Lower lobe of right lung (tissue), 2 donors: Measurements from ENCODE around the gene AMMECR1. TPM values are rescaled to one million over a fixed set of nuclear protein-coding genes. Genes with fewer than 3 reads are reported as not detected.

ENCODE experiments used
- ATAC-seq, 2 donors: fragments of 200-7000 bp; cut with Tn5 transposase; one replicate each; pipeline ENCODE4 v1.9.1; 2020 to 2022; ENCODE audit warnings: mild to moderate bottlenecking in 2 of 2, moderate library complexity in 2 of 2
- DNase-seq: peaks from one replicate; pipeline ENCODE4 v3.0.0-alpha.2; 2020
- H3K27ac ChIP-seq: fragments of 200-600 bp; one replicate; pipeline ENCODE4 v1.8.0; 2022
- H3K27me3 ChIP-seq: fragments of 200-600 bp; one replicate; pipeline ENCODE4 v1.8.0; 2022; ENCODE audit warnings: low read depth
- H3K36me3 ChIP-seq: fragments of 200-600 bp; one replicate; pipeline ENCODE4 v1.8.0; 2022; ENCODE audit warnings: mild to moderate bottlenecking
- H3K4me1 ChIP-seq: fragments of 200-600 bp; one replicate; pipeline ENCODE4 v1.8.0; 2022
- H3K4me3 ChIP-seq: fragments of 200-600 bp; one replicate; pipeline ENCODE4 v1.8.0; 2022; ENCODE audit warnings: mild to moderate bottlenecking
- H3K9me3 ChIP-seq: fragments of 200-600 bp; one replicate; pipeline ENCODE4 v1.8.0; 2022
- CTCF ChIP-seq: fragments of 200-600 bp; IDR thresholded peaks from one replicate; pipeline ENCODE4 v1.8.0; 2022; ENCODE audit warnings: antibody characterized with exemption, mild to moderate bottlenecking
- intact Hi-C: fragments of 100-400 bp; cut with DNase I; formaldehyde crosslinking; loops from one replicate; pipeline ENCODE4 v1.11.0; 2022
- total RNA-seq: library from RNA; stranded (reverse); fragmentation: NEBNext Ultra II Directional; extraction: Animal tissue kit (Norgen Biotek cat#: 25700); gene quantifications from one replicate; pipeline ENCODE4 v1.2.1, GENCODE V29; 2021
- donor health status: DM: no; HTN: yes; CAD: no; lungs with severe emphysema.

AMMECR1 gene
- total RNA-seq, 1 donor from 2014 or later = 6.5 TPM

DNA sequence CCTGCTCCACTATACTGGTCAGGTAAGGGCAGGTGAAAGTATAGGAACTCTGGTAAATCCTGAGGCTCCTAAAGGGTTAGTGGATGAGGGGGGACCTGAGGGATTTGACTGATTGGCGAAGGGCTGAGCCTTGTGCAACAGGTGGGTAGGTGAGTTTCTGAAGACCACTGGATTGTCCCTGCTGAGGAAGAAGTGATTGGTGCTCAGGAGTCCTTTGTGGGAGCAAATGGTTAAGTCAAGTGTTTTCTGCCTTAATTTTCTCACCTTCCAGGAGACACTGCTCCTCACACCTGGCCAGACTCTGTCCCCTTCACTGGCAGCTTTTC is 156.6 kb downstream of the AMMECR1 start:
- TF ChIP-seq CTCF = no peak
- Histone ChIP-seq H3K4me1 (no peaks in the 10 kb centered on the region), H3K27me3 (no peaks in the 10 kb centered on the region), H3K9me3 (no peaks in the 10 kb centered on the region), H3K27ac (no peak overlapping the region), H3K36me3 (no peaks in the 10 kb centered on the region), H3K4me3 (no peak overlapping the region)
- ATAC-seq = no peak
- no peak for DNase-seq
- intact Hi-C loops = no loop called here

GRCh38 chrX:110159865-110160264 is 158.0 kb downstream of the AMMECR1 start:
- intact Hi-C loops = loop anchor here (5.0 kb wide), 1 partner anchor 247 kb away; no protein-coding TSS in a partner anchor
- no peak for TF ChIP-seq CTCF
- no peak overlapping the region for H3K4me3 ChIP-seq
- no peaks in the 10 kb centered on the region for H3K27me3 ChIP-seq
- H3K4me1 ChIP-seq = no peaks in the 10 kb centered on the region
- DNase-seq (no peak), ATAC-seq (peak in 1 of 2 donors; percentile 20)
- no peaks in the 10 kb centered on the region for H3K9me3 ChIP-seq
- H3K27ac ChIP-seq = no peak overlapping the region
- H3K36me3 ChIP-seq = peaks cover 3% of the 10 kb centered on the region

DNA sequence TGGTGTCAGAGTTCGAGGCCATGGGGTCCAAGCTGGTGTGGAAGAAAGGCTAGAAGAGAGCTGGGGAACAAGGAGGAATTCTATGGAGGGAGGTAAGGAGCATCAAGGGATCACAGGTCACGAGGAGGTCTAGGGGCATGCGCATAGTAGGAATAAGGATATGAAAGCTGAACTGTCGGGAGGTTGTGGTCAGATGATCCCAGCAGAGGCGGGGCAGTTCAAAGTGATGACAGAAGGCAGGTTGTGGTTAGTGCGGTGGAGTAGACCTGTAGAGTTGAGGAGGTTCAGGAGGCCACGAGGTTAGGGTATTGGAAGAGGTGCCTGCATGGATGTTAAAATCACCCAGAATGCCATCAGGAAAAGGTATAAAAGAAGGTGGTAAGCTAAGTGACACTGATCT is 158.7 kb downstream of the AMMECR1 start:
- no peaks in the 10 kb centered on the region for H3K9me3 ChIP-seq
- no peak overlapping the region for H3K4me3 ChIP-seq
- DNase-seq (no peak), ATAC-seq (no peak)
- no peaks in the 10 kb centered on the region for H3K27me3 ChIP-seq
- no peak overlapping the region for H3K27ac ChIP-seq
- peaks cover 3% of the 10 kb centered on the region for H3K36me3 ChIP-seq
- no peaks in the 10 kb centered on the region for H3K4me1 ChIP-seq
- TF ChIP-seq CTCF = no peak
- intact Hi-C loops = loop anchor here (5.0 kb wide), 1 partner anchor 248 kb away; no protein-coding TSS in a partner anchor

GRCh38 chrX:110157444-110157843 is 160.4 kb downstream of the AMMECR1 start:
- no peaks in the 10 kb centered on the region for H3K27me3 ChIP-seq
- ATAC-seq (no peak), DNase-seq (no peak)
- no peaks in the 10 kb centered on the region for H3K4me1 ChIP-seq
- no peak for TF ChIP-seq CTCF
- H3K9me3 ChIP-seq = no peaks in the 10 kb centered on the region
- no peak overlapping the region for H3K27ac ChIP-seq
- H3K4me3 ChIP-seq = no peak overlapping the region
- peaks cover 3% of the 10 kb centered on the region for H3K36me3 ChIP-seq
- intact Hi-C loops = loop anchor here (5.0 kb wide), 1 partner anchor 250 kb away; no protein-coding TSS in a partner anchor

GRCh38 chrX:110156167-110156754 is 161.6 kb downstream of the AMMECR1 start:
- H3K27ac ChIP-seq = no peak overlapping the region
- no peaks in the 10 kb centered on the region for H3K27me3 ChIP-seq
- H3K4me1 ChIP-seq = no peaks in the 10 kb centered on the region
- peaks cover 3% of the 10 kb centered on the region for H3K36me3 ChIP-seq
- peak; percentile 43 for TF ChIP-seq CTCF
- no peak for ATAC-seq
- H3K4me3 ChIP-seq = no peak overlapping the region
- DNase-seq = no peak
- no peaks in the 10 kb centered on the region for H3K9me3 ChIP-seq
- intact Hi-C loops = loop anchor here (5.0 kb wide), 1 partner anchor 251 kb away; no protein-coding TSS in a partner anchor
